HuH-7 (cell line): ENCODE results near the gene DIPK2B.

ENCODE experiments used
- DNase-seq: peaks from one replicate; pipeline ENCODE4 v3.0.0; 2011; ENCODE audit warnings: low spot score

DIPK2B gene

GRCh38 chrX:45154462-45154861, 46.2 kb downstream of the DIPK2B start:
- DNase-seq, result no peak

- DNase-seq, result no peak
Observed at GRCh38 chrX:45154033-45154360, 46.7 kb downstream of the DIPK2B start.
